Fibroblast of the aortic adventitia (primary cell): ENCODE results near the gene ARMC2. TPM values are rescaled to one million over a fixed set of nuclear protein-coding genes. Genes with fewer than 3 reads are reported as not detected.
A peak's percentile ranks its signal among the peaks of the same experiment; 100 is the strongest.

Source experiments
- DNase-seq: peaks from one replicate; pipeline ENCODE4 v3.0.0-alpha.2; 2010; ENCODE audit warnings: low read depth
- H3K4me3 ChIP-seq: 2 replicates; pipeline ENCODE4 v1.5.1; 2011; ENCODE audit warnings: low read depth, mild to moderate bottlenecking, control low read depth, low read length, moderate library complexity
- total RNA-seq: library from RNA; depleted of rRNA; stranded (reverse); fragments of >200 nt; gene quantifications from 2 replicates; pipeline ENCODE4 v1.2.3, GENCODE V29; 2012; ENCODE audit warnings: low replicate concordance
- TF ChIP-seq, protein P1 (sequence below): IDR thresholded peaks from 2 replicates; pipeline ENCODE4 v1.5.1; 2011; ENCODE audit warnings: mild to moderate bottlenecking, low read length, control low read depth, inconsistent platforms; ENCODE audit not compliant: insufficient read depth

Gene ARMC2
- total RNA-seq, 1 donor, result 2.5 TPM

DNA sequence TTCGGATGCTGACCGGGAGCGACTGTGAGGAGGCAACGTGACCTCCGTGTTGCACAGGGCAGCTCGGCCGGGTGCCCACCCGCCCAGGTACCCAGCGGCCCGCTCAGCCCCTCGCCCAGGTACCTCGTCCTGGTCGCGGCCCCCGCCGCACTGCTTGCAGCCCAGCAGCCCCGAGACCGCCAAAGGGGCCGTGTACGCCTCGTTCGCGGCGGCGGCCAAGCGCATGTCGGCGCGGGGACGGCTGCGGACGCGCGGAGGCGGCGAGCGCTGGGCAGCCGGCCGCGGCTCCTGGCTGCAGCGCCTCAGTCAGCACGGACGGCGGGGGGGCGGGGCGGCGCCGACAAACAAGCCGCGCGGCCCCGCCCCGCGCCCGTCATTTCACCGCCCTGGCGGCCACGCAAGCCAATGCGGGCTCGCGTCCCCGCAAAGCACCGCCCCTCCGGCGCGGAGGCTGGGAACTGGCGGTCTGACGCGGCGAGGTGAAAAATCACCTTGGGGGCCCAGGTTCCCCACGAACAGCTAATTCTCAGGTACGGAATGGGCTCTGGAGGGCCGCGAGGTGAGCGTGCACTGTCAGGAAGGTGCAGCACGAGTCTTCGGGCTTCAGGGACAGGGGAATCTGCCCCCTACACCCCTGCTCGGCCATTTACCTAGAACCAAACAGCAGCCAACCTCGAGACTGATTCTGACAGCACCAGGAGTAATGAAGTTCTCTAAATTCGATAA lies 161.2 kb downstream of the ARMC2 start:
- peak overlapping the region; percentile 87 for H3K4me3 ChIP-seq
- TF ChIP-seq, protein P1, sequence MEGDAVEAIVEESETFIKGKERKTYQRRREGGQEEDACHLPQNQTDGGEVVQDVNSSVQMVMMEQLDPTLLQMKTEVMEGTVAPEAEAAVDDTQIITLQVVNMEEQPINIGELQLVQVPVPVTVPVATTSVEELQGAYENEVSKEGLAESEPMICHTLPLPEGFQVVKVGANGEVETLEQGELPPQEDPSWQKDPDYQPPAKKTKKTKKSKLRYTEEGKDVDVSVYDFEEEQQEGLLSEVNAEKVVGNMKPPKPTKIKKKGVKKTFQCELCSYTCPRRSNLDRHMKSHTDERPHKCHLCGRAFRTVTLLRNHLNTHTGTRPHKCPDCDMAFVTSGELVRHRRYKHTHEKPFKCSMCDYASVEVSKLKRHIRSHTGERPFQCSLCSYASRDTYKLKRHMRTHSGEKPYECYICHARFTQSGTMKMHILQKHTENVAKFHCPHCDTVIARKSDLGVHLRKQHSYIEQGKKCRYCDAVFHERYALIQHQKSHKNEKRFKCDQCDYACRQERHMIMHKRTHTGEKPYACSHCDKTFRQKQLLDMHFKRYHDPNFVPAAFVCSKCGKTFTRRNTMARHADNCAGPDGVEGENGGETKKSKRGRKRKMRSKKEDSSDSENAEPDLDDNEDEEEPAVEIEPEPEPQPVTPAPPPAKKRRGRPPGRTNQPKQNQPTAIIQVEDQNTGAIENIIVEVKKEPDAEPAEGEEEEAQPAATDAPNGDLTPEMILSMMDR, result peak; percentile 24

GRCh38 chr6:109009962-109010704 lies 161.9 kb downstream of the ARMC2 start:
- TF ChIP-seq, protein P1, result no peak
- H3K4me3 ChIP-seq, result peak overlapping the region; percentile 87

More for the DNA sequence above, 161.2 kb downstream of the ARMC2 start:
- peak; percentile 76 for DNase-seq

GRCh38 chr6:109010705-109011102 lies 162.5 kb downstream of the ARMC2 start:
- no peak overlapping the region for H3K4me3 ChIP-seq
- DNase-seq, result no peak
- TF ChIP-seq, protein P1, result no peak

More at GRCh38 chr6:109009962-109010704, 161.9 kb downstream of the ARMC2 start:
- DNase-seq, result no peak

- no peak for DNase-seq
- TF ChIP-seq, protein P1, result no peak
- no peak overlapping the region for H3K4me3 ChIP-seq
These were observed 165.6 kb downstream of the ARMC2 start for GRCh38 chr6:109013656-109014305.

- TF ChIP-seq, protein P1, result no peak
- no peak overlapping the region for H3K4me3 ChIP-seq
- no peak for DNase-seq
These were observed 166.4 kb downstream of the ARMC2 start for GRCh38 chr6:109014606-109015005.

- TF ChIP-seq, protein P1, result no peak
- no peak overlapping the region for H3K4me3 ChIP-seq
- DNase-seq, result no peak
These were observed 167.0 kb downstream of the ARMC2 start for GRCh38 chr6:109015176-109015575.
